ENCODE measurements around the gene SYCE3.

DNA sequence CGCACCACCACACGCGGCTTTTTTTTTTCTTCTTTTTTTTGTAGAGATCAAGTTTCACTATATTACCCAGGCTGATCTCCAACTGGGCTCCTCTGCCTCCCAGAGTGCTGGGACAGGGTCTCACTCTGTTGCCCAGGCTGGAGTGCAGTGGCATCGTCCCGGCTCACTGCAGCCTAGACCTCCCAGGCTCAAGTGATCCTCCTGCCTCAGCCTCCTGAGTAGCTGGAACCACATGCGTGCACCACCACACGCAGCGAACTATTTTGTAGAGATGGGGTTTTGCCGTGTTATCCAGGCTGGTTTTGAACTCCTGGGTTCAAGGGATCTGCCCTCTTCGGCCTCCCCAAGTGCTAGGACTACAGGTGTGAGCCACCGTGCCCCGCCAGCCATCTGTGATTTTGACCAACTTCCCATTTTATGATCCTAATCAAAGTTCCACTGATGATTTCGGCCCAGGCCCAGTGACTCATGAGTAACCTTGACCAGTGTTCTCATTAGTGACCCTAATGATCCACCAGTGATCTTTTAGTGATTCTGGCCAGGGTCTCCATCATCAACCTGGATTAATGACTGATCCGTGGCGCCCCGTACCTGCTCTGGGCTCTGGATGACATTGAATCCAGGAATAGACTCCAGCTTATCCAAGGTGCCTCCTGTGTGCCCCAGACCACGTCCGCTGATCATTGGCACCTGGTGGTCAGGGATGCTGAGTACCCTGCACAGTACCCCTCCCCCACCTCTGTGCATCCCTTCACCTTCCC, 34.6 kb downstream of the SYCE3 start:
- TF ChIP-seq POLR2A (IDR thresholded peaks at IDR 0.05; ENCODE audit: low read depth, low read length) (no peak), POLR2AphosphoS5 (IDR thresholded peaks at IDR 0.05; ENCODE audit: low read depth, low read length) (0 out of 2 replicates have a peak, but pooled peaks have one; percentile 48)
